Measurements from ENCODE around the gene MERTK.

- TF ChIP-seq CTCF (conservative IDR thresholded peaks at IDR 0.05; ENCODE audit: low read depth, low read length) (no peak; the same call in 1 of the 2 replicates), EZH2 (IDR thresholded peaks at IDR 0.05; ENCODE audit: low read length, unreplicated experiment) (no peak)
Measured at GRCh38 chr2:111958901-111959300, 60.5 kb downstream of the MERTK start.
